Measurements from ENCODE around the gene KIAA1671.

KIAA1671 gene

GRCh38 chr22:25136953-25137576 lies 184.5 kb downstream of the KIAA1671 start:
- TF ChIP-seq, protein P1, sequence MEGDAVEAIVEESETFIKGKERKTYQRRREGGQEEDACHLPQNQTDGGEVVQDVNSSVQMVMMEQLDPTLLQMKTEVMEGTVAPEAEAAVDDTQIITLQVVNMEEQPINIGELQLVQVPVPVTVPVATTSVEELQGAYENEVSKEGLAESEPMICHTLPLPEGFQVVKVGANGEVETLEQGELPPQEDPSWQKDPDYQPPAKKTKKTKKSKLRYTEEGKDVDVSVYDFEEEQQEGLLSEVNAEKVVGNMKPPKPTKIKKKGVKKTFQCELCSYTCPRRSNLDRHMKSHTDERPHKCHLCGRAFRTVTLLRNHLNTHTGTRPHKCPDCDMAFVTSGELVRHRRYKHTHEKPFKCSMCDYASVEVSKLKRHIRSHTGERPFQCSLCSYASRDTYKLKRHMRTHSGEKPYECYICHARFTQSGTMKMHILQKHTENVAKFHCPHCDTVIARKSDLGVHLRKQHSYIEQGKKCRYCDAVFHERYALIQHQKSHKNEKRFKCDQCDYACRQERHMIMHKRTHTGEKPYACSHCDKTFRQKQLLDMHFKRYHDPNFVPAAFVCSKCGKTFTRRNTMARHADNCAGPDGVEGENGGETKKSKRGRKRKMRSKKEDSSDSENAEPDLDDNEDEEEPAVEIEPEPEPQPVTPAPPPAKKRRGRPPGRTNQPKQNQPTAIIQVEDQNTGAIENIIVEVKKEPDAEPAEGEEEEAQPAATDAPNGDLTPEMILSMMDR (IDR thresholded peaks at IDR 0.05; ENCODE audit: low read depth, low read length), result no peak

GRCh38 chr22:25137577-25138525 lies 185.3 kb downstream of the KIAA1671 start:
- TF ChIP-seq, protein P1 (IDR thresholded peaks at IDR 0.05; ENCODE audit: low read depth, low read length), result no peak
- no peak for DNase-seq (ENCODE audit: extremely low read depth, low read depth)

More at GRCh38 chr22:25136953-25137576, 184.5 kb downstream of the KIAA1671 start:
- no peak for DNase-seq (ENCODE audit: extremely low read depth, low read depth)

- no peak for DNase-seq (ENCODE audit: extremely low read depth, low read depth)
- TF ChIP-seq, protein P1 (IDR thresholded peaks at IDR 0.05; ENCODE audit: low read depth, low read length), result no peak
Observed at GRCh38 chr22:25139062-25139461, 186.5 kb downstream of the KIAA1671 start.

DNA sequence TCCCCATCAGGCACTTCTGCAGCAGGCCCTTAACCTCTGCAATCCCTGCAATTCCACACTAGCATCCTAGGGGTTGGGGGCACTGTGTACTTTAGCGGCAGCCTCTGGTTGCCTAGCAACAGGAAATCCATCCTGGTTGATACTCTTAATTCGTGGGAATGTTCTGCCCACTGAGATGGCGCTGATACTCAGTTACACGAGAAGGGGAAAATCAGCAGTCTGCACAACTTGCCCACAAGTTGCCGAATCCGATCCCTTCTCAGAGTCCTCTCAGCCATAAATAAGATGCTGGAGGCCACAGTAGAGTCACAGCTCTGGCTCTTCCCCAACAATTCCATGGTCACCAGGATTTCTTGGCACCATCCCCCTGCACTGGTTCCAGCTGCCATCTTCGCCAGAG lies 189.6 kb downstream of the KIAA1671 start:
- TF ChIP-seq, protein P1 (IDR thresholded peaks at IDR 0.05; ENCODE audit: low read depth, low read length), result no peak
- DNase-seq (ENCODE audit: extremely low read depth, low read depth), result no peak

- TF ChIP-seq, protein P1 (IDR thresholded peaks at IDR 0.05; ENCODE audit: low read depth, low read length), result no peak
- no peak for DNase-seq (ENCODE audit: extremely low read depth, low read depth)
Observed at GRCh38 chr22:25143156-25144076, 190.9 kb downstream of the KIAA1671 start.

DNA sequence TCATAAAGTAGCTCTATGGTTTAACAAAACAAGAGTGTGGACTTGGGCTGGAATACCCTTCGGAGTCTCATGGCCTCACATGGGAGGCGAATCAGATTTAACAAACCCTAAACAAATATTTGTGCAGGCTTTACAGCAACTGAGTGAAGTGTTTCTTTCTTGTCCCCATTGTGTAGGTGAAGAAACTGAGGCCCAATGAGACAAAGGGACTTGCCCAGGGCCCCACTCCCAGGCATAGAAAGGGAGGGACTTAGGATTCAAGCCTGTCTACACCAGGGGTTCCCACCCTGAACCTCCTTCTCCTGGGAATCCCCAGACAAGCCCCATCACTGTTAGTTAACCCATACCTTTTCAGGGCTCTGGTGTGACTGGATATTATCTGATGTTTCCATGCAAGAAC lies 192.0 kb downstream of the KIAA1671 start:
- no peak for DNase-seq (ENCODE audit: extremely low read depth, low read depth)
- TF ChIP-seq, protein P1 (IDR thresholded peaks at IDR 0.05; ENCODE audit: low read depth, low read length), result no peak

Measured in AG09319 (cell line).